ENCODE data around the gene PHGDH.

Gene PHGDH

GRCh38 chr1:119766374-119766794 lies 54.6 kb downstream of the PHGDH start:
- no peak for TF ChIP-seq CTCF (conservative IDR thresholded peaks at IDR 0.05; ENCODE audit: control insufficient read depth, insufficient read depth, low read depth, low read length)
- DNase-seq (ENCODE audit: low read depth) = no peak
- H3K4me3 ChIP-seq (ENCODE audit: control insufficient read depth, low read depth, low read length) = no peak overlapping the region

- no peak for TF ChIP-seq CTCF (conservative IDR thresholded peaks at IDR 0.05; ENCODE audit: control insufficient read depth, insufficient read depth, low read depth, low read length)
- peak; percentile 29 for DNase-seq (ENCODE audit: low read depth)
- no peak overlapping the region for H3K4me3 ChIP-seq (ENCODE audit: control insufficient read depth, low read depth, low read length)
These were observed 55.8 kb downstream of the PHGDH start for GRCh38 chr1:119767486-119767885.

- DNase-seq (ENCODE audit: low read depth) = no peak
- no peak within 1 kb of the TSS for H3K4me3 ChIP-seq (ENCODE audit: control insufficient read depth, low read depth, low read length)
- no peak for TF ChIP-seq CTCF (conservative IDR thresholded peaks at IDR 0.05; ENCODE audit: control insufficient read depth, insufficient read depth, low read depth, low read length)
These were observed 57.0 kb downstream of the PHGDH start, which contains the start of gene HMGCS2 for GRCh38 chr1:119768778-119769177. Gene HMGCS2, minus strand, starts transcription at chr1:119768905. Its CDS starts 61 bp downstream, at chr1:119768844.

GRCh38 chr1:119771016-119771415 lies 59.3 kb downstream of the PHGDH start:
- TF ChIP-seq CTCF (conservative IDR thresholded peaks at IDR 0.05; ENCODE audit: control insufficient read depth, insufficient read depth, low read depth, low read length) = no peak
- no peak overlapping the region for H3K4me3 ChIP-seq (ENCODE audit: control insufficient read depth, low read depth, low read length)
- peak; percentile 27 for DNase-seq (ENCODE audit: low read depth)

- DNase-seq (ENCODE audit: low read depth) = no peak
- TF ChIP-seq CTCF (conservative IDR thresholded peaks at IDR 0.05; ENCODE audit: control insufficient read depth, insufficient read depth, low read depth, low read length) = no peak
- H3K4me3 ChIP-seq (ENCODE audit: control insufficient read depth, low read depth, low read length) = no peak overlapping the region
These were observed 60.0 kb downstream of the PHGDH start for GRCh38 chr1:119771770-119772169.

- DNase-seq (ENCODE audit: low read depth) = no peak
- no peak overlapping the region for H3K4me3 ChIP-seq (ENCODE audit: control insufficient read depth, low read depth, low read length)
- no peak for TF ChIP-seq CTCF (conservative IDR thresholded peaks at IDR 0.05; ENCODE audit: control insufficient read depth, insufficient read depth, low read depth, low read length)
These were observed 60.6 kb downstream of the PHGDH start for GRCh38 chr1:119772298-119772697.

- DNase-seq (ENCODE audit: low read depth) = peak; percentile 43
- H3K4me3 ChIP-seq (ENCODE audit: control insufficient read depth, low read depth, low read length) = no peak overlapping the region
- no peak for TF ChIP-seq CTCF (conservative IDR thresholded peaks at IDR 0.05; ENCODE audit: control insufficient read depth, insufficient read depth, low read depth, low read length)
These were observed 62.0 kb downstream of the PHGDH start for GRCh38 chr1:119773711-119774241.

Data from fibroblast of mammary gland (primary cell).